ENCODE data around the gene MINDY3.

The MINDY3 gene

GRCh38 chr10:15857107-15857575 lies 3.2 kb downstream of the MINDY3 start (continued):
- TF ChIP-seq, protein P1, sequence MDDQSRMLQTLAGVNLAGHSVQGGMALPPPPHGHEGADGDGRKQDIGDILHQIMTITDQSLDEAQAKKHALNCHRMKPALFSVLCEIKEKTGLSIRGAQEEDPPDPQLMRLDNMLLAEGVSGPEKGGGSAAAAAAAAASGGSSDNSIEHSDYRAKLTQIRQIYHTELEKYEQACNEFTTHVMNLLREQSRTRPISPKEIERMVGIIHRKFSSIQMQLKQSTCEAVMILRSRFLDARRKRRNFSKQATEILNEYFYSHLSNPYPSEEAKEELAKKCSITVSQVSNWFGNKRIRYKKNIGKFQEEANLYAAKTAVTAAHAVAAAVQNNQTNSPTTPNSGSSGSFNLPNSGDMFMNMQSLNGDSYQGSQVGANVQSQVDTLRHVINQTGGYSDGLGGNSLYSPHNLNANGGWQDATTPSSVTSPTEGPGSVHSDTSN (CRISPR knock-in tag; IDR thresholded peaks at IDR 0.05): no peak
- TF ChIP-seq ZNF354C (tag by site-specific recombination; IDR thresholded peaks at IDR 0.05; ENCODE audit: borderline replicate concordance, low read depth) (no peak), ZNF610 (tag by site-specific recombination; IDR thresholded peaks at IDR 0.05; ENCODE audit: borderline replicate concordance) (no peak), ZNF266 (tag by site-specific recombination; IDR thresholded peaks at IDR 0.05; ENCODE audit: low read depth) (no peak), TRIM28 (IDR thresholded peaks at IDR 0.05; ENCODE audit: borderline replicate concordance, low read length) (no peak), SP3 (tag by site-specific recombination; IDR thresholded peaks at IDR 0.05) (no peak), ZNF202 (tag by site-specific recombination; IDR thresholded peaks at IDR 0.05; ENCODE audit: borderline replicate concordance) (no peak), ZNF623 (tag by site-specific recombination; IDR thresholded peaks at IDR 0.05) (no peak), ZFP69B (tag by site-specific recombination; IDR thresholded peaks at IDR 0.05) (no peak), ZSCAN23 (tag by site-specific recombination; IDR thresholded peaks at IDR 0.05) (no peak; the same call in 1 of the 2 replicates), ZBTB7A (tag by site-specific recombination; IDR thresholded peaks at IDR 0.05; ENCODE audit: low read depth) (no peak), ZNF645 (tag by site-specific recombination; IDR thresholded peaks at IDR 0.05) (no peak), SCRT2 (tag by site-specific recombination; IDR thresholded peaks at IDR 0.05) (no peak), ZNF48 (tag by site-specific recombination; IDR thresholded peaks at IDR 0.05) (no peak), ZNF670 (tag by site-specific recombination; IDR thresholded peaks at IDR 0.05; ENCODE audit: low read depth) (no peak), ZNF776 (tag by site-specific recombination; IDR thresholded peaks at IDR 0.05; ENCODE audit: borderline replicate concordance) (no peak), MZF1 (tag by site-specific recombination; IDR thresholded peaks at IDR 0.05; ENCODE audit: borderline replicate concordance) (no peak), ZFHX2 (tag by site-specific recombination; conservative IDR thresholded peaks at IDR 0.05) (no peak), GLI4 (tag by site-specific recombination; IDR thresholded peaks at IDR 0.05) (no peak), FEZF1 (tag by site-specific recombination; IDR thresholded peaks at IDR 0.05) (no peak), ZBTB20 (tag by site-specific recombination; IDR thresholded peaks at IDR 0.05) (peak; percentile 98), ZNF366 (tag by site-specific recombination; conservative IDR thresholded peaks at IDR 0.05) (peak; percentile 53), ZNF398 (tag by site-specific recombination; IDR thresholded peaks at IDR 0.05) (no peak; the same call in 1 of the 2 replicates), ZNF214 (tag by site-specific recombination; IDR thresholded peaks at IDR 0.05; ENCODE audit: borderline replicate concordance) (no peak), ZNF785 (tag by site-specific recombination; IDR thresholded peaks at IDR 0.05) (no peak), ZNF514 (tag by site-specific recombination; IDR thresholded peaks at IDR 0.05) (no peak), AEBP2 (tag by site-specific recombination; IDR thresholded peaks at IDR 0.05; ENCODE audit: borderline replicate concordance) (no peak), ZNF621 (tag by site-specific recombination; IDR thresholded peaks at IDR 0.05) (no peak), ZNF433 (tag by site-specific recombination; IDR thresholded peaks at IDR 0.05; ENCODE audit: low read depth) (no peak)
- TF ChIP-seq, protein P2, sequence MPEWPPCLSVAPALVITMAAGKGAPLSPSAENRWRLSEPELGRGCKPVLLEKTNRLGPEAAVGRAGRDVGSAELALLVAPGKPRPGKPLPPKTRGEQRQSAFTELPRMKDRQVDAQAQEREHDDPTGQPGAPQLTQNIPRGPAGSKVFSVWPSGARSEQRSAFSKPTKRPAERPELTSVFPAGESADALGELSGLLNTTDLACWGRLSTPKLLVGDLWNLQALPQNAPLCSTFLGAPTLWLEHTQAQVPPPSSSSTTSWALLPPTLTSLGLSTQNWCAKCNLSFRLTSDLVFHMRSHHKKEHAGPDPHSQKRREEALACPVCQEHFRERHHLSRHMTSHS (tag by site-specific recombination; IDR thresholded peaks at IDR 0.05): no peak
- TF ChIP-seq, protein P3, sequence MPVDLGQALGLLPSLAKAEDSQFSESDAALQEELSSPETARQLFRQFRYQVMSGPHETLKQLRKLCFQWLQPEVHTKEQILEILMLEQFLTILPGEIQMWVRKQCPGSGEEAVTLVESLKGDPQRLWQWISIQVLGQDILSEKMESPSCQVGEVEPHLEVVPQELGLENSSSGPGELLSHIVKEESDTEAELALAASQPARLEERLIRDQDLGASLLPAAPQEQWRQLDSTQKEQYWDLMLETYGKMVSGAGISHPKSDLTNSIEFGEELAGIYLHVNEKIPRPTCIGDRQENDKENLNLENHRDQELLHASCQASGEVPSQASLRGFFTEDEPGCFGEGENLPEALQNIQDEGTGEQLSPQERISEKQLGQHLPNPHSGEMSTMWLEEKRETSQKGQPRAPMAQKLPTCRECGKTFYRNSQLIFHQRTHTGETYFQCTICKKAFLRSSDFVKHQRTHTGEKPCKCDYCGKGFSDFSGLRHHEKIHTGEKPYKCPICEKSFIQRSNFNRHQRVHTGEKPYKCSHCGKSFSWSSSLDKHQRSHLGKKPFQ (tag by site-specific recombination; IDR thresholded peaks at IDR 0.05): no peak
- TF ChIP-seq, protein P4, sequence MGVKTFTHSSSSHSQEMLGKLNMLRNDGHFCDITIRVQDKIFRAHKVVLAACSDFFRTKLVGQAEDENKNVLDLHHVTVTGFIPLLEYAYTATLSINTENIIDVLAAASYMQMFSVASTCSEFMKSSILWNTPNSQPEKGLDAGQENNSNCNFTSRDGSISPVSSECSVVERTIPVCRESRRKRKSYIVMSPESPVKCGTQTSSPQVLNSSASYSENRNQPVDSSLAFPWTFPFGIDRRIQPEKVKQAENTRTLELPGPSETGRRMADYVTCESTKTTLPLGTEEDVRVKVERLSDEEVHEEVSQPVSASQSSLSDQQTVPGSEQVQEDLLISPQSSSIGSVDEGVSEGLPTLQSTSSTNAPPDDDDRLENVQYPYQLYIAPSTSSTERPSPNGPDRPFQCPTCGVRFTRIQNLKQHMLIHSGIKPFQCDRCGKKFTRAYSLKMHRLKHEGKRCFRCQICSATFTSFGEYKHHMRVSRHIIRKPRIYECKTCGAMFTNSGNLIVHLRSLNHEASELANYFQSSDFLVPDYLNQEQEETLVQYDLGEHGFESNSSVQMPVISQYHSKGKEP (tag by site-specific recombination; IDR thresholded peaks at IDR 0.05): no peak

All from HEK293 (cell line).